Kasumi-1 (cell line): ENCODE measurements around the gene ANKRD33.
A peak's percentile ranks its signal among the peaks of the same experiment; 100 is the strongest.

Source experiments
- DNase-seq, 2 experiments: peaks; one replicate each; lab custom pipeline; 2025; lab: John Stamatoyannopoulos, UW

ANKRD33 gene

DNA sequence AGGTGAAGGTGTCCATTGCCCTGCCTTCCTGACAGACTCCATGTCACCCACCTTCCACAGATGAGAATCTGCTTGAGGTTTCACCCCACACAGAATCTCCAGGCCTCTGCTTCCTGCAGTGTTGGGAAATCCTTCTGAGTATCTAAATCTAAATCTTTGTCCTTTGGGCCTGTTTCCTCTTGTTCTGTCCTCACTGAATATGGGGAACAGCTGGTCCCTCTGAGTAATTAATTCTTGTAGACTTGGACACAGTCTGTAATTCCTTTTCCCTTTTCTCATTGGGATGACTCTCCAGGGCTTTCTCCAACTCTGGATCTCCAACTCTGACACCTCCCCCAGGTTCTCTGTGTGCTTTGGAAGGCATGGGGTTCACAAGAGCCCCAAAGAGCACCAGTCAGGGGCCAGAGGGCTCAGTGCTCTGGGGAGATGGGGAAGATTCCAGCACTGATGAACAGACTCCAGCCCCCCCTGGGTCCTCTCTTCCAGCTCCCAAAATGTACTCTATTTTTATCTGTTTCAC is 17.1 kb downstream of the ANKRD33 start:
- no peak for DNase-seq

DNA sequence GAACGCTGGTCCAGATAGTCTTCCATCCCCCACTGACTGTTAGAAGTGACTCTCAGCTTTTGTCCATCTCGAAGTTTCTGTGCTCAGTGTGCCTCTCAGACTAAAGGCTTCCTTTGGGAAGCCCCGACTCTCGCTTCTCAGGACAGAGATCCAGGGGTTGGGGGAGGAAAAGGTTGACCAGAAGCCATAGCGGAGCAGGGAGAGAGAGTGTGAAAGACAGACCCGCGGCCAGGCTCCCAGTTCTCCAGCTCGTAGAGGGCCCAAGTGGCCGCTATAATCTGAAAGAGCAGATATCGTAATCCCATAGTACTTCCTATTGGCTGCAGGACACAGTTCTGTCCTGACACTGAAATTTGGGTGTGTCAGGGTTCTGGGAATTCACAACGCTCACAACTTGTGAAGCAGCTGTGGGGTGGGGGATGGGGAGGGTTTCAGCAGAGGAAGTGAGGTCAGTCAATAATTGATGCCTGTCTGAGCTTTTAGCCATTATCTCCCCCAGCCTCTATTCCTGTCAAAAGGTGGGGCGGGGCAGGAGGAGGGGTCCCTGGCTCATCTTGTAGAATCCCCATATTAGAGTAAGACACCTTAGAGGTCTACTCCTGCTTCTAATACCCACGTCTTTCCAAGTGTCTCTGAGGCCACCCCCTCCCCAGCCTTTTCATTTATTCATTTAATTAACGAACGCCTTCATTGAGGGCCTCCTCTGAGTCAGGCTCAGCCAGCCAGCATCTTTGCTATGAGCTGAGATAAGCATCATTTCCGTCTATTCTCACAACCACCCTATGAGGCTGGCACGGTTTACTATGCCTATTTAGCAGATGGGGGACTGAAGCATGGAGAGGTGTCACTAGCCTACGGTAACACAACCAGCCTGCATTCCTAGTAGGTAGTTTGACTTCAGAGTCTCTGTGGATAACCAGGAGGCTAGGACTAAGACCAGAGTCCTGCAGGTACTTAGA is 17.8 kb downstream of the ANKRD33 start:
- no peak for DNase-seq

DNA sequence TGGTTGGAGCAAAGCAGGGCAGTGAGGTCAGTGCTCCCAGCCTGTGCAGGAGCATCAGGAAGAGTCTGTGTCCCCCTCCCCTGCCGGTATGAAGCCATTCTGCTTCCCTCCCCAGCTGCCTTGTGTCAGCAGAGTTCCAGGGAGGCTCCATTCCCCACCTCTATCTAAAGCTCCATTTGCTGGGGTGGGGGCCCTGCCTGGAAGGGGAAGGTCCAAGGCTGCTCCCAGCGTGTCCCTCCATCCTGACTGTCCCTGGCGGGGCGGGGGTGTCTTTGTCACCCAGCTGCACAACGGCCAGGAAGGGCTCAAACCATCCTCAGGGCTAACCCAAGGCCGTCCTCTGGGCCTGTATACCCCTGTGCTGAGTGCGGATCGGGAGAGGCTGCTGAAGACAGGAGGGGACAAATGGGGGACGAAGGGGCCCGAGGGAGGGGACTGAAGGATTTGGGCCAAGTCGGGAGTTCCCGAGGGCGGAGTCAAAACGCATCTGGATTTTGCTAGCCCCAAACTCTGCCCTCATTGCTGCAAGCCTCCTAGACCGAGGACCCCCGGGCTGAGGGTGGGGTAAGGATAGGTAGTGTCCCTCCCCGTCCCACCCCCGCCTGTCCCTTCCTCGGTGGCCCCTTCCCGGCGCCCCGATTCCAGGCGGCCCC is 18.7 kb downstream of the ANKRD33 start:
- no peak for DNase-seq

GRCh38 chr12:51907083-51907855 is 19.4 kb downstream of the ANKRD33 start, which contains the start of gene ACVRL1:
Gene ACVRL1, plus strand, starts transcription at chr12:51907504. Its CDS starts 4,971 bp downstream, at chr12:51912475.
- DNase-seq: no peak

DNA sequence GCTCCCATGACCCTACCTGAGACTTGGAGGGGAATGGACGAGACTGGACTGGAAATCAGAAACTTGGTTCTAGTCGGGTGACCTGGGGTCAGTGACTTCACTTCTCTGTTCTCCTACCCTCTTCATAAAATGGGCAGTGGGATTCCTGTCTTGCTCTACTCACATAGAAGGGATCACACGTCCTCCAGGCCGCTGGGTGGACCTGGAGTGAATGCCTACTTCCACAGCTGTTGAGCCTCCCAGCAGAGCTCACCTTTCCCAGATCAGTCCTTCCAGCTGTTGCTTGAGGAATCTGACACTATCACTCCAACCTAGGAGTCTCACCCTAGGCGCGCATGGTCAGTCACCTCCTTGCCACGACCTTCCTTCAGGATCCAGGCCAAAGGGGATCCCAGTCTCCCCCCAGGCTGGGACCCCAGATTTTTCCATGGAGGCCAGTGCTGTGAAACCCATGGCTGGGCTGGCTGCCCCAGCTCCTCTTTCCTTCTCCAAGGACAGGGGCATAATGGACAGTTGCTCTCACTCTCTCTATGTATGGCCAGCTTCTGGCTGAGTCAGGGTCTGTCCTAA is 20.0 kb downstream of the ANKRD33 start:
- no peak for DNase-seq

GRCh38 chr12:51908876-51909592 is 21.1 kb downstream of the ANKRD33 start:
- DNase-seq: no peak

DNA sequence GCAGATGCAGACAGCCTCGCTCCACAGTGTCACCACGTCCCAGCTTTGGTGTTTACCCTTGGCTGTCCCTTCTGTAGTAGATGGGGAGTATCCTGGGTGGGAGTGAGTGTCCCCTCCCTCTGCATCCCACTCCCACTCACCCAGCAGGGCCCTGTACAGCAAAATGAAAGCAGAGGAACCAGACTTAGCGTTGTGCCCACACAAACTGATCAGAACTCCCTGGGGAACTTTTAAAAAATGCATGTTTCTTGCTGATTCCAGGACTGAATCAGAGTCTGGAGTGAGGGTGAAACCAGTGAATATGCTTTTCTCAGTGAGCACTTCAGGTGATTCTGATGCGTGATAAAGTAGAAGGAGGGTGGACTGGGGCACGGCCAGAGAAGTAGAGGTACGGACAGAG is 22.3 kb downstream of the ANKRD33 start:
- DNase-seq: no peak

GRCh38 chr12:51910691-51911090 is 22.8 kb downstream of the ANKRD33 start:
- DNase-seq: no peak

- no peak for DNase-seq
Measured at GRCh38 chr12:51911307-51911706, 23.4 kb downstream of the ANKRD33 start.

GRCh38 chr12:51911788-51912711 is 24.1 kb downstream of the ANKRD33 start:
- peak; percentile 24 to 31 for DNase-seq

GRCh38 chr12:51913071-51914033 is 25.4 kb downstream of the ANKRD33 start:
- no peak for DNase-seq

DNA sequence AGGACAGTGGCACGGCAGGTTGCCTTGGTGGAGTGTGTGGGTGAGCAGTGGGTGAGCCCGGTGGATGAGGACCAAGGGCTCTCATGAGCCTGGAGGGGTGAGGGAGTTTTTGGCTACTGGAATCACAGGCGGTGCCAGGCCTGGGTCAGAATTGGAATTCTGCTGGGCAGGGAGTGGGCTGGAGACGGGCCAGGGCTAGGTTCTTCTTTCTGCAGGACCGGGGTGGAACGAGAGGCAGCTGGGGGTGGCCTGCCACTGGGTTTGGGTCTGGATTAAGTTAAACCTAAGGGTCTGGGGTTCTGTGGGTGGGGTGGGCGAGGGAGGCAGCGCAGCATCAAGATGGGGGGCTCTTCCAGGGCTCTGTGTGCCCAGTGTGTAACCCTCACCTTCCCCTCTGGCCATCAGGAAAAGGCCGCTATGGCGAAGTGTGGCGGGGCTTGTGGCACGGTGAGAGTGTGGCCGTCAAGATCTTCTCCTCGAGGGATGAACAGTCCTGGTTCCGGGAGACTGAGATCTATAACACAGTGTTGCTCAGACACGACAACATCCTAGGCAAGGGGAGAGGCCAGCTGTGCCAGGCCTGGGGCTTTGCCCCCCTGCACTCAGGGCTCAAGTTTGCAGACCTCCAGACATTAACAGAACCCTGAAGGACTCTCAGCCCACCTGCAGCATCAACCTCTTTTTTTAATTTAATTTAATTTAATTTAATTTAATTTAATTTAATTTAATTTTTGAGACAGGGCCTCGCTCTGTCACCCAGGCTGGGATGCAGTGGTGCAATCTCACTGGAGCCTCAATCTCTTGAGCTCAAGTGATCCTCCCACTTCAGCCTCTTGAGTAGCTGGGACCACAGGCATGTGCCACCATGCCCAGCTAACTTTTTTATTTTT is 26.4 kb downstream of the ANKRD33 start:
- DNase-seq: no peak

DNA sequence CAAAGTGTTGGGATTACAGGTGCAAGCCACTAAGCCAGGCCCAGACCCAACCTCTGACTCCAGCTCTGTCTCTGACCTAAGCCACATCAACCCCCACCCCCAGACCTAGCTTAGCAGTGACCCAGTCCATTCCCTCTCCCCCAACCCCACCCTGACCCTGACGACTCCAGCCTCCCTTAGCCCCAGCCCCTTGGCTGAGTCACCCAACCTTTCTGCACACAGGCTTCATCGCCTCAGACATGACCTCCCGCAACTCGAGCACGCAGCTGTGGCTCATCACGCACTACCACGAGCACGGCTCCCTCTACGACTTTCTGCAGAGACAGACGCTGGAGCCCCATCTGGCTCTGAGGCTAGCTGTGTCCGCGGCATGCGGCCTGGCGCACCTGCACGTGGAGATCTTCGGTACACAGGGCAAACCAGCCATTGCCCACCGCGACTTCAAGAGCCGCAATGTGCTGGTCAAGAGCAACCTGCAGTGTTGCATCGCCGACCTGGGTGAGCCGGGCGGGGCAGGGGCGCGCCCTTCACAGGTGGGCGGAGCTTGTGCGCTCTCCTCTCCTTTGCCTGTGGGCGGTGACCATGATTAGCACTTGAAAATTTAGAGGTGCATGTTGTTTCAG is 27.2 kb downstream of the ANKRD33 start:
- no peak for DNase-seq

GRCh38 chr12:51915951-51916350 is 28.0 kb downstream of the ANKRD33 start:
- no peak for DNase-seq

GRCh38 chr12:51917041-51917590 is 29.2 kb downstream of the ANKRD33 start:
- no peak for DNase-seq

GRCh38 chr12:51917746-51918453 is 30.0 kb downstream of the ANKRD33 start:
- DNase-seq: no peak
